ENCODE data around the gene DLGAP1.

DLGAP1 gene

GRCh38 chr18:3995476-3996102 lies 459.5 kb downstream of the DLGAP1 start:
- DNase-seq (ENCODE audit: low spot score): peak; percentile 24

- no peak for DNase-seq (ENCODE audit: low spot score)
Measured at GRCh38 chr18:3993941-3994687, 461.0 kb downstream of the DLGAP1 start.

- peak; percentile 31 for DNase-seq (ENCODE audit: low spot score)
Measured at GRCh38 chr18:3985664-3986063, 469.4 kb downstream of the DLGAP1 start.

- no peak for DNase-seq (ENCODE audit: low spot score)
Measured at GRCh38 chr18:3985020-3985419, 470.1 kb downstream of the DLGAP1 start.

- DNase-seq (ENCODE audit: low spot score): no peak
Measured at GRCh38 chr18:3984163-3984757, 470.8 kb downstream of the DLGAP1 start.

- peak; percentile 51 for DNase-seq (ENCODE audit: low spot score)
Measured at GRCh38 chr18:3983351-3983969, 471.6 kb downstream of the DLGAP1 start.

- no peak for DNase-seq (ENCODE audit: low spot score)
Measured at GRCh38 chr18:3982541-3982940, 472.6 kb downstream of the DLGAP1 start.

- DNase-seq (ENCODE audit: low spot score): no peak
Measured at GRCh38 chr18:3979024-3979423, 476.1 kb downstream of the DLGAP1 start.

GRCh38 chr18:3973191-3973850 lies 481.8 kb downstream of the DLGAP1 start:
- DNase-seq (ENCODE audit: low spot score): no peak

GRCh38 chr18:3972291-3972930 lies 482.7 kb downstream of the DLGAP1 start:
- DNase-seq (ENCODE audit: low spot score): no peak

- no peak for DNase-seq (ENCODE audit: low spot score)
Measured at GRCh38 chr18:3970929-3971328, 484.2 kb downstream of the DLGAP1 start.

GRCh38 chr18:3967359-3968180 lies 487.5 kb downstream of the DLGAP1 start:
- no peak for DNase-seq (ENCODE audit: low spot score)

GRCh38 chr18:3966642-3967358 lies 488.3 kb downstream of the DLGAP1 start:
- DNase-seq (ENCODE audit: low spot score): peak; percentile 25

GRCh38 chr18:3966246-3966641 lies 488.9 kb downstream of the DLGAP1 start:
- DNase-seq (ENCODE audit: low spot score): no peak

GRCh38 chr18:3960977-3961376 lies 494.1 kb downstream of the DLGAP1 start:
- DNase-seq (ENCODE audit: low spot score): no peak

GRCh38 chr18:3960142-3960541 lies 495.0 kb downstream of the DLGAP1 start:
- no peak for DNase-seq (ENCODE audit: low spot score)

- no peak for DNase-seq (ENCODE audit: low spot score)
Measured at GRCh38 chr18:3952031-3952430, 503.1 kb downstream of the DLGAP1 start.

- no peak for DNase-seq (ENCODE audit: low spot score)
Measured at GRCh38 chr18:3950668-3951404, 504.3 kb downstream of the DLGAP1 start.

GRCh38 chr18:3948958-3949357 lies 506.1 kb downstream of the DLGAP1 start:
- DNase-seq (ENCODE audit: low spot score): no peak

GRCh38 chr18:3947383-3947782 lies 507.7 kb downstream of the DLGAP1 start:
- no peak for DNase-seq (ENCODE audit: low spot score)
